Stimulated activated CD8-positive, alpha-beta memory T cell treated with anti-CD3 and anti-CD28 coated beads, Interleukin-7, amount 100 ng/mL, for 4 hours (primary cell): ENCODE data around the gene EEFSEC.

Source experiments
- DNase-seq, 2 donors: peaks; one replicate each; pipeline ENCODE4 v3.0.0-alpha.2; 2020; ENCODE audit warnings: low read depth in 2 of 2

The EEFSEC gene

DNA sequence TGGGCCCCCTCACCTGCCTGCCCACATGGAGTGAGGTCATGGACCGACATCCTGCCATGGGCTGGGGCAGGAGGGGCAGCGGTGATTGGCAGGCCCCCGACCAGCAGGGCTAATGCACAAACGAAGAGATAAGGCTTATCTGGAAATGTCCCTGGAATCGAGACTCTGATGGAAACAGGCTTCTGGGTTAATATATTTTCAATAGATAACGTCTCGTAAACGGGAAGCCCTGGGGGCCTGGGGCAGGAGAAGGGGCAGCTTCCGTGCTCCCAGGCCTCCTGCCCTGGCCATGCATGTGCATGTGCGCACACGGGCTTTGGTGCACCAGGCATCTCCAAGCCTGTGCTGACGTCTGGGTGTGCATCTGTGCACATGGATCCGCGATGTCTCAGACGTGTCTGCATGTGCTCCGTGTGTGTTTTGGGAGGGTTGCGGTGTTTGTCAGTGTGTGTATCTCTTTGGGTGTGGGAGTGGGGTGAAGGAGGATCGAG lies 258.3 kb downstream of the EEFSEC start:
- no peak for DNase-seq

DNA sequence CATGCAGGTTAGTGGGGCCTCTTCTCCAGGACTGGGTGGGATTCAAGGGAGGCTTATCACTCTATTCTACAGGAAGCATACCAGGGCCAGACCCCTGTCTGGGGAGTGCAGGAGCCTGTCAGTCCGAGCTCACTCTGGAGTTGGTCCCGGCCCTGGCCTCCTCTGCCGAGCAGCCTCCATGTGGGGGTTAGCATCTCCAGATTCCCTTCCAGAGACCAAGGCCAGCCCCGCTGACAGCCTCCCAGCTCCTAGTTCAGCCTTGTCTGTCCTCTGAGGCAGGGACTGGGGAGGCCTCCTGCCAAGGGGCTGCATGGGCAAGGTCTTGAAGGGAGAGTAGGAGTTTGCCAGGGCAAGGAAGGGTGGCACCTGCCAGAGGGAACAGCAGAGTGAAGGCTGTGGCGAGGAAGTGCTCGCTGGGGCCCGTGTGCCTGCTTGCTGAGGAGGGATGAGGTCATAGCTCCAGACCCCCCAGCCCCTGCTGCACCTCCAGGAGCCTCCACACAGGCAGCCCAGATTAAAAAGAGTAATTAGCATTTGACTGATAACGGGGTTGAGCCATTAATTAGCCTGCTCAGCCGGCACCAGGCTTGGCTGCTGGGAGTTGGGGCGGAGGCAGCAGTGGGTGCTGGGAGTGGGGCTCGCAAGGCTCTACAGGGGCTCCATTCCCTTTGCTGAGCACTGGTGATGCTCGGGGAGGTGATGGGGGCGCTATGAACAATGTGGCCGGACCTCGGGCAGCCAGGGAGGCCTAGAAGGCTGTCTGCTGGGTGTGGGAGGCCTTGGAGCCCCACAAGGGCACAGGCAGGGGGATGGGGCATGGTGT lies 259.1 kb downstream of the EEFSEC start:
- no peak for DNase-seq

DNA sequence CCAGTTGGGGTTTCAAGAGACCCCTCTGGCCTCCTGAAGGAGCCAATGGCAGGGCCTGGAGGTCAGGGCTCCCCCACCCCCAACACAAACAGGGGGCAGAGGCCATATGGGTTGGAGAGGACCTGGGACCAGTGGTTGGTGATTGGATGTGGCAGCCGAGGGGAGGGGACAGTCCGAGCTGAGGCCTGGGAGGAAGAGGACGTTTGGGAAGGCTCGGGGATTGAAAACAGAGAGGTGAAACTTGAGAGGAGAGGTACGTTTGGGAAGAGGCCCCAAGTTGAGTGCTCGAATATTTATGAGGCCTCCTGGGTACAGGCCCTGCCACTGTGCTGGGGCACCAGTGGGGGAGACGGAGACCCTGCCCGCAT lies 259.7 kb downstream of the EEFSEC start:
- DNase-seq: no peak

DNA sequence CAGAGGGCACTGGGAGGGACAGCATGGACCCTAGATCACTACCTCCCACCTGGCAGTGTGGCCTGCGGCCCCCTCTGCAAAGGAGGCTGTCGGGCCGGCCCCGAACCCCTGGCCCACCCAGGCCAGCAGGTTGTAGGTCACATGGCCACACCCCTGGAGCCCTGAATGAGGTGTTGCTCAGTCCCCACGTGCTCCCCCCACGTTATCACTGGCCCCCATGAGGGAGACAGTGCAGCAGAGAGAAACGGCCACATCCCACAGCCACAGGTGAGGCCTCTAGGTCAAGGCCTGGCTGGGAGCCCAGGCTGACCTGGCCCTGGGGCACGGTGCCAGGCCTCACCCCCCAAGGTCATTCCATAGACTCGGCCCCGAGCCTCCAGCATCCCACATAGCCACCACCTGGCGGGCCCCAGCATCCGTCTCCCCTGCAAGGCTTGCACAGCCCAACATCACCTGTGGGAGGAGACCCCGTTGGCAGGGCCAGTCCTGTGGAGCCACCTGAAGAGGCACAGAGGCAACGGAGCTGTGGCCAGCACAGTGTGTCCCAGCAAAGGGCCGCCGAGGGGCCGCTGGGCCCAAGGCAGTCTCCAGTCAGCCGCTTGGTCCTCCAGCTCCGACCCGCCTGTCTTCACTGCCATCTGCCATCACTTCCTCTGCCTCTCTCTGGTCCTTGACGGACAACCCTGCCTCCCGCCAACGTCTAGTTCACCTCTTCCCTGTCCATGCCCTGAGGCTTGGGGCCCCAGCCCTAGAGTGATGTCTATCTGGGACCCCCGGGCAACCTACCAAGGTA lies 260.3 kb downstream of the EEFSEC start:
- no peak for DNase-seq

- DNase-seq: no peak
These were observed 262.0 kb downstream of the EEFSEC start for GRCh38 chr3:128415200-128415772.

DNA sequence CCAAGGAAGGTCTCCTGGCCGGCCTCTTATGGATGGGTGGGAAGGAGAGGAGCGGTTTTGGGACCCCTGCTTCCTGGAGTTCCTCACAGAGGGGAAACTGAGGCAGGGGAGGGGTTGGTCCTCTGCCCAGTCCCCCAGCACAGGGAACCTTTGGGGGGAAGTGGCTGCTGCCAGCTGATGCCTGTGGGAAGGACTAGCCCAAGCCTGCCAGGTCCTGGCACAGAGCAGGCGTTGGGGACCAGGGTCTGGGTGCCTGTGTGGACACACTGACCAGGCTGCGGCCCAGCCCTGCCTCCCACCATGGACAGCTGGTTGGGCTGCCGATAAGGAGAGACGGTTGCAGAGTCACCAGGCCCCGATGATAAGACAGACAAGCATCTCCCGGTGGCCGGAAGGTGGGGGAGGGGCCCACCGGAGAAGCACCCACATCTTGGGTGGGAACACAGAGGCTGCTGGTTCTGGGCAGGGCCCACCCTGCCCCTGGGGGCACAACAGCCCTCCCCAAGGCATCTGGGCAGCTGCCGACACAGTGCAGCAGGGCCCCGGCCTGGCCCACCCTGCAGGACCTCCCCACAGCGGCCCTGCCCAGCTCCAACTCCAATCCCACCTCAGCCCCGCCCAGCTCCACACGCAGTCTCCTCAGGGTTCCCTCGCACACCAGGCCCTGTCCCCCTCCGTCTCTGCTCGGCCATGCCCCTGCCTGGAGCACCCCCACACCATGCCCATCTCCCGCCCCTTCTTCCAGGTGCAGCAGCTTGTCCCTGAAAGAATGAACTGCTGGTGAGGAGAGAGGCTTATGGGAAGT lies 262.7 kb downstream of the EEFSEC start:
- no peak for DNase-seq

GRCh38 chr3:128416578-128417211 lies 263.4 kb downstream of the EEFSEC start:
- no peak for DNase-seq

DNA sequence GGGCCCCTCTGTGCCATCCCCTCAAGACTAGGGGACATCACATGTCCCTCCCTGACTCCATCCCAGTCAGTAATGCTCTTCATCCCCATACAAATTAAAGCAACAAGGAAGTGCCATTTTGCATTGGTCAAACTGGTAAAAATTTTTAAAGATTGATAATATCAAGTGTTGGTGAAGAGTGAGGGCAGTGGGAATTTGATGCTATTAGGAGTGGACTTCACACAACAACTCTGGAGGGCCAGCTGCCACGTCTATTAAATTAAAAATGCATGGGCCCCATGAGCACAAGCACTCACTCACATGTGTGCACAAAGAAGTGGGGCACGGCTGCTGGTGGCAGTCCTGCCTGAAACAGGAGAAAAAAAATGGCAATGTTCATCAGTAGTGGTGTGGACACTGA lies 265.6 kb downstream of the EEFSEC start:
- no peak for DNase-seq

- no peak for DNase-seq
These were observed 266.0 kb downstream of the EEFSEC start for GRCh38 chr3:128419311-128419710.

DNA sequence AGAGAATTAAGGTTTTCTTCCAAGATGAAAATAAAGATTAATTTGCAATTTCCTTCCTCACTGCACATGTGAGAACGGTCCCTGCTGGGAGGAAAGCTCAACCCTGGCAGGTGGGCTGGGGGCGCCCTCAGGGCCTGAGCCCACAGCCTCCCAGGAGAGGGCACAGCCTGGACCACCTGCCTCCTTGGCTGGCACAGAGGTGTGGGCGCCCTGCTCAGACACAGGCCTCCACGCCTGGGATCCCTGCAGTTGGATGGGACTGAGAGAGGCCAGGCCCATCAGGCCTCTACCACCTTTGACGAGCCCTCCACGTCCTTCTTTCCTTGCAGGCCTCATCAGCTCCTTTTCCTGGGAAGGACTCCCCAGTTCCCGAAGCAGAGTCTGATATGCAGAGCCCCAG lies 267.0 kb downstream of the EEFSEC start:
- DNase-seq: no peak

DNA sequence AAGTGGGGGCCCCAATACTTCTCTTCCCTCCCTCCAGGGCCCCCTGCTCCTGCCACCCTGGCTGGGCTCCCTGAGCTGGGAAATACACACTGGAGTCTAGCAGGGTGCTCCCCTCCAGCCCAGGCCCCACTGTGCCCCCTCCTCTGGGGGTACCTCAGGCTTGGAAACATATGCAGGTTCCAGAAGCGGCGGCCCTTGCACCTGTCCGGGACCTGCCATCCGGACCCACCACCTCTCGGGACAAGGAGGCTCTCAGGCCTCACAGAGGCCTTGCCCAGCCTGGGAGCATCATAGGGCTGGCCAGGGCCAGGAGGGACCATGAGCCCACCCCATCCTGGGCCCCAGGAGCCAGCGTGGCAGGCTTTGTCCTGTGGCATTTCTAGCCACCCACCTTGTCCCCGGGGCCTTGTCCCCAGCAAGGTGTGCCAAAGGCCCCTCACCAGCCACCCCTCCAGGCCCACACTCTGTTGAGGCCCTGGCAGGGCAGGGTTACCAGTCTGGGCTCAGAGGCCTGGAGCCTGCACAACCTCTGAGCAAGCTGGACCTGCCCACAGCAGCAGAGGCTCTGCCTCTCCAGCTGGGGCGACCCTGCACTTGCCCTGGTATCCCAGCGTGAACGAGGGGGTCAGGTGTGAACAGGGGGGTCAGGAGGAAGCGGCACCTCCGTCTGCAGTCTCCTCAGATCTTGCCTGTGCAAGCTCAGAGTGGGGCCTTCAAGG lies 267.6 kb downstream of the EEFSEC start:
- DNase-seq: no peak

DNA sequence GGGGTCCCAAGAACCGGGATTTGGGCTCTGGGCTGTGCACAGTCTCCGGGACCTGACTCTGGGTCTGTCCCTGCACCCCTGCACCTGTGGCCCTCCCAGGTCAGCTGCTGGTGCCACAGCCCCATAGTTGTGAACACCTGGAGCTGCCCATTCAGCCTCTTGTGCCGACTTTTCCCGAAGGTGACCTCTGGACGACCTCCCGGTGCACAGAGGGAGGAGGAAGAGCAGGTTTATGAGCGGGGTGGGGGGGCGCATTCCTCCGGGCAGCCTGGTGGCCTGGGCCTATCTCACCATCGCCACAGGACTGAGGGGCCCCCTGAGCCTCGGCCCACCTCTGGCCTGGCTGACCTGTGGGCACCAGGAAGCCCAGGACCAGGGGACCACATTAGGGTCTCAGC lies 268.2 kb downstream of the EEFSEC start:
- DNase-seq: no peak

DNA sequence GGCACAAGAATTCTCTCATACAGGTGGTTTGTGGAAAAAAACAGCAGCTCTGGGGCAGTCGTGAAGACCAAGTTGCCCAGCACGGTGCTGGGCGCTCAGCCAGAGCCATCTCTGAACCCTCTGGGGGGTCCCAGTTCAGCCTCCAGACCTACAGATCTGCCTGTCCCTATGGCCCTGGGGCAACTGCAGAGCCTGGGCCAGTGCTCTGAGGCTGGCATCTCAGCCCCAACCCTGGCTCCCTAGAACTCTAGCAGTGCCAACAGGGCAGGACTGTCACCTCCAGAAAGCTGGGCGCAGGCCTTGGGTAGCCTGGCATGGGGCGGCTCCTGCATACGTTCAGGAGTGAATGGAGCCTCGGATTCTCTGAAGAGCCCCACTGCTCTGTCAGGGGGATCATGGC lies 268.7 kb downstream of the EEFSEC start:
- no peak for DNase-seq

GRCh38 chr3:128422762-128423524 lies 269.7 kb downstream of the EEFSEC start:
- DNase-seq: no peak

DNA sequence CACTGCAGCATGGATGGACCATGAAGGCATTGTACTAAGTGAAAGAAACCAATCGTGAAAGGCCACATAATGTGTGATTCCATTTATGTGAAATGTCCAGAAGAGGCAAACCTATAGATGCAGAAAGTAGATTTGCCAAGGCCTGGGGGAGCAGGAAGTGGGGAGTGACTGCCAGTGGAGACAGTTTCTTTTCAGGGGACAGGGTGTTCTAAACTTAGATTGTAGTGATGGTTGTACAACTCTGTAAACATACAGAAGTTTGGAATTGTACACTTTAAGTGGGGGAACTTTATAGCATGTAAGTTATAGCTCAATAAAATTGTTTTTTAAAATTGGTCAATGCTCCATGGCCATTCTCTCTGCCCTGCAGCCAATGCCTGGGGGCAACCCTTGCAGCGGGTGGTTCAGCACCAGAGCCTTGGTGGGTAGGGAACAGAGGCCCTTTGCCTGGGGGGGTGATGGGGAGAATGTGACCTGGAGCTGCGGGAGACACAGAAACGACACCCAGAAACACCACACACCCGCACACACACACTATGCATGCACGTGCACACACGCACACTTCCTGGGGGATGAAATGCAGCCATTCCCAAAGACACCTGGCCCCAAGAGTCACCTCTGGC lies 270.4 kb downstream of the EEFSEC start:
- DNase-seq: no peak

- DNase-seq: no peak
These were observed 271.3 kb downstream of the EEFSEC start for GRCh38 chr3:128424508-128425069.

- DNase-seq: no peak
These were observed 272.0 kb downstream of the EEFSEC start for GRCh38 chr3:128425142-128425845.

DNA sequence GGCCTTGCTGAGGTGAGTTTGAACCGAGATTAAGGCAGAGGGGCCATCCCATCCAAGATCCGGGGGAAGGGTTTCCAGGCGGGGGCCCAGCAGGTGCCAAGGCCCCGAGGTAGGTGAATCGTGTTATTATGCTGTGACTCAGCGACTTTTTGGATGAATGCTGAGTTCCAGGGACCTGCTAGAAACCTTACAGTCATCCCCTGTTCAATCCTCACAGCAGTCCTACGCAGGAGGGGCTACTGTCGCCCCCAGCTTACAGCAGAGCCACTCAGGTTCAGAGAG lies 272.5 kb downstream of the EEFSEC start:
- no peak for DNase-seq
